ENCODE results near the gene MSTN. TPM values are rescaled to one million over a fixed set of nuclear protein-coding genes. Genes with fewer than 3 reads are reported as not detected.

MSTN gene
- total RNA-seq, 1 experiment from 2014 or later = not detected

- Histone ChIP-seq H3K4me3 (no peak overlapping the region), H3K4me2 (no peak overlapping the region), H3F3A (ENCODE audit: insufficient read depth, low read depth) (no peaks in the 10 kb centered on the region), H3K27ac (no peak overlapping the region), H4K20me1 (ENCODE audit: insufficient read depth) (no peaks in the 10 kb centered on the region), H3K36me3 (ENCODE audit: low read depth) (no peaks in the 10 kb centered on the region), H2AFZ (no peak overlapping the region), H3K9me3 (ENCODE audit: insufficient read depth, low read depth) (no peaks in the 10 kb centered on the region), H3K4me1 (replicated peaks; ENCODE audit: insufficient read depth) (no peaks in the 10 kb centered on the region), H3K27me3 (ENCODE audit: insufficient read depth, low read depth) (no peaks in the 10 kb centered on the region), H3K79me2 (ENCODE audit: low read depth) (no peaks in the 10 kb centered on the region), H3K9me2 (ENCODE audit: insufficient read depth) (no peaks in the 10 kb centered on the region)
- TF ChIP-seq CTCF (conservative IDR thresholded peaks at IDR 0.05) = no peak
- no peak for TF ChIP-seq EZH2 (IDR thresholded peaks at IDR 0.05; ENCODE audit: low read depth)
- no peak for DNase-seq
- intact Hi-C loops (cut with micrococcal nuclease; ENCODE audit: unreplicated experiment) = no loop called here
- POLR2A ChIA-PET (ENCODE audit: unreplicated experiment) = no interaction called here
- no TSS peak for BruUV-seq (replicated peaks)
- CTCF ChIA-PET = no interaction called here
These were observed 43.0 kb upstream of the MSTN start for GRCh38 chr2:190105554-190105953.

GRCh38 chr2:190103144-190103543 is 40.6 kb upstream of the MSTN start:
- H4K20me1 ChIP-seq (ENCODE audit: insufficient read depth) = no peaks in the 10 kb centered on the region
- no peak overlapping the region for H2AFZ ChIP-seq
- H3K27me3 ChIP-seq (ENCODE audit: insufficient read depth, low read depth) = no peaks in the 10 kb centered on the region
- DNase-seq = no peak
- intact Hi-C loops (cut with micrococcal nuclease; ENCODE audit: unreplicated experiment) = no loop called here
- no peak overlapping the region for H3K4me3 ChIP-seq
- no peak overlapping the region for H3K4me2 ChIP-seq
- TF ChIP-seq CTCF (conservative IDR thresholded peaks at IDR 0.05) = no peak
- no peak for TF ChIP-seq EZH2 (IDR thresholded peaks at IDR 0.05; ENCODE audit: low read depth)
- H3K36me3 ChIP-seq (ENCODE audit: low read depth) = no peaks in the 10 kb centered on the region
- H3F3A ChIP-seq (ENCODE audit: insufficient read depth, low read depth) = no peaks in the 10 kb centered on the region
- no peaks in the 10 kb centered on the region for H3K79me2 ChIP-seq (ENCODE audit: low read depth)
- H3K9me3 ChIP-seq (ENCODE audit: insufficient read depth, low read depth) = no peaks in the 10 kb centered on the region
- H3K27ac ChIP-seq = no peak overlapping the region
- H3K4me1 ChIP-seq (replicated peaks; ENCODE audit: insufficient read depth) = no peaks in the 10 kb centered on the region
- ChIA-PET CTCF (no interaction called here), POLR2A (ENCODE audit: unreplicated experiment) (no interaction called here)
- no TSS peak for BruUV-seq (replicated peaks)
- no peaks in the 10 kb centered on the region for H3K9me2 ChIP-seq (ENCODE audit: insufficient read depth)

GRCh38 chr2:190099890-190100697 is 37.6 kb upstream of the MSTN start:
- ChIA-PET POLR2A (ENCODE audit: unreplicated experiment) (no interaction called here), CTCF (no interaction called here)
- H3K4me3 ChIP-seq = no peak overlapping the region
- intact Hi-C loops (cut with micrococcal nuclease; ENCODE audit: unreplicated experiment) = no loop called here
- H4K20me1 ChIP-seq (ENCODE audit: insufficient read depth) = no peaks in the 10 kb centered on the region
- no TSS peak for BruUV-seq (replicated peaks)
- no peaks in the 10 kb centered on the region for H3K9me3 ChIP-seq (ENCODE audit: insufficient read depth, low read depth)
- H3K27me3 ChIP-seq (ENCODE audit: insufficient read depth, low read depth) = no peaks in the 10 kb centered on the region
- no peak overlapping the region for H3K4me2 ChIP-seq
- no peaks in the 10 kb centered on the region for H3K4me1 ChIP-seq (replicated peaks; ENCODE audit: insufficient read depth)
- H2AFZ ChIP-seq = 0 out of 2 replicates have a peak overlapping the region, but pooled peaks have one; percentile 43
- no peak overlapping the region for H3K27ac ChIP-seq
- H3K79me2 ChIP-seq (ENCODE audit: low read depth) = no peaks in the 10 kb centered on the region
- no peaks in the 10 kb centered on the region for H3F3A ChIP-seq (ENCODE audit: insufficient read depth, low read depth)
- TF ChIP-seq EZH2 (IDR thresholded peaks at IDR 0.05; ENCODE audit: low read depth) (no peak), CTCF (conservative IDR thresholded peaks at IDR 0.05) (no peak)
- no peaks in the 10 kb centered on the region for H3K9me2 ChIP-seq (ENCODE audit: insufficient read depth)
- H3K36me3 ChIP-seq (ENCODE audit: low read depth) = no peaks in the 10 kb centered on the region
- DNase-seq = no peak
